ENCODE results near the gene PSME4.
"Not testable (repeated sequence)": the region's sequence is repeated elsewhere in the genome, so short reads cannot be mapped to it uniquely, and the experiment has no call there.

Gene PSME4

DNA sequence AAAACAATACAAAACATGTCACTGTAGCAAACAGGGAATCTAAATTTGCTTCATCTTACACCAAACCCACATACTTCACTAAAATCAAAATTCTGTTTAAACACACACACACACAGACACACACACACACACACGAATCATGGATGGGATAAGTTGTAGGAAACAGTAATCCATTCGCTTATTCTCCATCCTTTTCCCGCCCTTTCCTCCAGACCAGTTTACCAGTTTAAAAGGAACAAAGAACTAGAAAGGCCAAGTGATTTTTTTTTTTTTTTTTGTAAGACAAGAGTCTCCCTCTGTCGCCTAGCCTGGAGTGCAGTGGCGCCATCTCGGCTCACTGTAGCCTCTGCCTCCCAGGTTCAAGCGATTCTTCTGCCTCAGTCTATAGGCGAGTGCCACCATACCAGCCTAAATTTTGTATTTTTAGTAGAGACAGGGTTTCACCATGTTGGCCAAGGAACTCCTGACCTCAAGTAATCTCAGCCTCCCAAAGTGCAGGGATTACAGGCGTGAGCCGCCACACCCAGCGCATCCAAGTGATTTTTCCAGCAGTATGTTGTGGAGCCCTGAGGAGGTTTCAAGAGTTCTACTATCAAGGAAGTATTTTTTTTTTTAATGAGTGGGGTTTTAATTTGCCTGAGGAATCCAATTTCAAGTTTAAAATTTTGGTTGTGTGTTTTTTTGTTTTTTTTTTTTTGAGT, 5.7 kb downstream of the PSME4 start:
- no peak for DNase-seq

DNA sequence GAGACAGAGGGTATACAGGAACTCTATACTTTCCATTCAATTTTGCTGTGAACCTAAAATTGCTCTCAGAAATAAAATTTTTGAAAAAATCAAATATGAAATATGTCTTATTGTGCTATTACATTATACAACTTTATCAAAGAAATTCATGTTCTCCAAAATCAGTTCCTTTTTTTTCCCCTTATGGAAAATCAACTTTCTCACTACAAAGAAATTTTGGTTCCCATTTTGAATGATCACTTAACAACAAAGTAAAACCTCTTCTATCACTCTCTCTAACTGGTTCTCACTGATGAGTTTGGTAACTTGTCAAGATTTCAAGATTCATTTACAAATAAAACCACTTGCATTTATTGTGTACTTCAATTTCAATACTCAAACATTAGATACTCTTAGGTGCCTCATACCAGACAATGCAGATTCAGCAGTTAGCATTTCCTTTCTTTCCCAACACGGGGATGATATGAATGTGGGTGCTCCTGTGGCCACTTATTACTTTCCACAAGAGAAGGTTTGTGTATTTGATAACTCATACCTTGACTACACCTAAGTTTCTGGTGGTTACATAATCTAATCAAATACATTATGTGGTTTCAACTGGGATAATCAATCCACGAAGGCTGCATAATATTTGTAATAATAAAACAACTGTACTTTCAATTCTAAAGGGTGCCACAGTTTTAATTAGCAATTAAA, 6.4 kb downstream of the PSME4 start:
- no peak for DNase-seq

DNA sequence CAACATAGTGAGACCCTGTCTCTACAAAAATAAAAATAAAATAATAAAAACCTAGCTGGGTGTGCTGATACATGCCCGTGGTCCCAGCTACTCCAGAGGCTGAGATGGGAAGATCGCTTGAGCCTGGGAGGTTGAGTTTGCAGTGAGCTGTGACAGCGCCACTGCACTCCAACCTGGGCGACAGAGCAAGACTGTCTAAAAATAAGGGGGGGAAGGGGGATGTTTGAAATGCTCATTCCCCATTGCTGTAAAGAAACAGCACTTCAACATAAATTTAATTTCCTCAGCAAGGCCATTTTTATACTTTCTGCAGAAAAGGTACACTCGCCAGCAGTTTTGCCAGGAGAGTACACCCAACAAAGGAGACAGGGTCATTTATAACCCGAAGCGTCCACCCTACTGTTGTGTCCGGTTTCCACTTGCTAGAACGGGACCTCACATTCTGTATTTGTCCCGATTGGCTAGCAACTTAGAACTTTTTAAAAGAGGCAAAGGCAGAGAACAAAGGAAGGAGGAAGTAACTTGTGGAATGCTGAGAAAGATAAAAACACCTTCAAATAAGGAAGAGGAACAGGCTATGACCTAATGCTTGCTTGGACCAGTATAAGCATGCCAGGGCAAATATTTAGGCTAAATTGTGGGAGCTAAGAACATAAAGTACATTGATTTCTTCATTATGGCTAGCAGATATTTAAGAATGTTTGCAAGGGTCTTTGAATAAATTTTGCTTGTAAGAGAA, 9.1 kb downstream of the PSME4 start:
- DNase-seq, result not testable (repeated sequence)

DNA sequence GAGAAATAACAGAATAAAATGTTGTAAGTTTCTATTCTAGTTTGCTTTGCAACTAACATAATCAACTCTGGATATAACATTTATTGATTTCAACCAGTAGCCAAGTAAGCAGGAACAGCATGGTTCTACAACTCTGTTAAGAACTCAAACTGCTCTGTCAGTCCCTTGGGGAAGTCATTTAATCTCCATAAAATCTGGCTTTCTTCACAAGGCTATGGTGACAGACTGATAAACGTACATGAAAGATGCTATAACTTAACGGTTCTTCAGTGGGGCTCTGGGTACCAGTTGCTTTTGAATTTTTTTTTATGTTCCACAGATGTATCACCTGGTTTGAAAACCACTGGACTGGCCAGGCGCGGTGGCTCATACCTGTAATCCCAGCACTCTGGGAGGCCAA, 10.3 kb downstream of the PSME4 start:
- no peak for DNase-seq

DNA sequence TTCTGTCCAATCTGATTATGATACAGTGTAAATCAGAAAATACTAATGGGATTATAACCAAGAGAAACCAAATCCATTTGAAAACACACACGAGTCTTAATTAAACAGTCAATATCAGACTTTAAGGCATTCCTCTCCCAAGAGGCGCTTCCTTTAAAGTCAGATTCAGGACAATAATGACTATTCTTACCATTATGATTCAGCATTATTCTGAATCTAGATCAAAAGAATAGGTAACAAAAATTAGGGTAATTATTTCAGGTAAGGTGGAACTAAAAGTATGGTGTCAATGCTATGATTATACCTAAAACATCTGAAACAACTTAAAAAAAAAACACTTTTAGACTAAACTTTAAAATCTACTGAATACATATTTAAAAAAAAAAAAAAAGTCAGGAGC, 12.3 kb downstream of the PSME4 start:
- no peak for DNase-seq

DNA sequence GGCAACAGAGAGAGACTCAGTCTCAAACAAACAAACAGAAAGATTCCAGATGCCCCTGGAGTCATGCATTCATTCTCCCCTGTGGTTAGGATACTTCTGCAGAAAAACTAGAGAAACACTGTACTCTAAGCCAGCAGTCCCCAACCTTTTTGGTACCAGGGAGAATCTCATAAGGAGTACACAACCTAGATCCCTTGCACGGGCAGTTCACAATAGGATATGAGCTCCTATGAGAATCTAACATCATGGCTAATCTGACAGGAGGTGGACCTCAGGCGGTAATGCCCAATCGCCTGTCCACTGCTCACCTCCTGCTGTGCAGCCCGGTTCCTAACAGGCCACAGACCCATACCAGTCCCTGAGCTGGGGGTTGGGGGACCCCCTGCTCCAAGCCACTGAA, 18.3 kb downstream of the PSME4 start:
- DNase-seq, result no peak

DNA sequence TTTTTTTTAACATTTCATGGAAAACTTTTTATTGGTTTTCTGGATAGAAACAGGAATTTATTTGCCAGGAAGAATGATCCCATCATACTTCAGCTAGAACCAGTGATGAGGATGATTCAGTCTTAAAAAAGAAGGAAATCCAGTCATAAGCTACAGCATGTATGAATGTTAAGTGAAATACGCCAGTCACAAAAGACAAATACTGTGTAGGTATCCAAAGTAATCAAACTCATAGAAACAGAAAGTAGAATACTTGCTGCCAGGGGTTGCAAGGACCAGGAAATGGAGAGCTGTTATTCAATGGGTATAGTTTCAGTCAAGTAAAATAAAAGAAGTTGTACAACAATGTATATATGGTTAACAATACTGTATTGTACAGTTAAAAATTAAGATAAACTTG, 21.3 kb downstream of the PSME4 start:
- no peak for DNase-seq

DNA sequence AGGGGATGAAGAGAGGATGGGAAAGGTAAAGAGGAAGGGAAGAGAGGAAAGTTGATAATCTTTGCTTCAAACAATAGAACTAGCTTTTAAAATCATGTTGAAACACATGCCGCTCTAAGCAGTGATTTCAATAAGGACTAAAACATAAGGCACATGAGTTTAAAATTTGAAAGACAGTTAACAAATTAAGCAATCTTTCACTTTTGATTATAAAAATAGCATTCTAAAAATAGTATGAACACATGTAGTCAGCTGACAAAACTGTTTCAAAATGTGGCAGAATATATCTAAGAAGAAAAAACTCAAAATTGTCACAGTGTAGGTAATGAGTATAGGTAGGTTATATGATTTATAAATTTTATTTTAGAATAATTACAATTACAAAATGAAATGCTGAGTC, 25.3 kb downstream of the PSME4 start:
- DNase-seq, result no peak

DNA sequence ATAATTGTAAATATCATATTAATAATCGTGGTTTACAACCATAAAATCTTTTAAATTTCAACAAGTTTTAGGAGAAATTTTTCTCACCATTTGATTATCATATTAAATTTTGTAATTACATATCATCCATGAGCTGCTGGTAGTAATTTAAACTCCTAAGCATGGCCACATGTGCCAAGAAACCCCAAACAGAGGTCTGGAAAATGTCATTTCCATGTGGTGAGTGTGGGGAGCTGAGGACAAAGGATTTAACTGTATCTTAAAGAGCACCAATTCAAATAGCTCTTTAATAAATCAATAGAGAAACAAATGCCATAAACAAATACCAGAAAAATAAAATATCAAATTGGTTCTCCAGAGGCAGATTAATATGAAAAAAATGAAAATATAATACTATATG, 26.3 kb downstream of the PSME4 start:
- DNase-seq, result no peak

DNA sequence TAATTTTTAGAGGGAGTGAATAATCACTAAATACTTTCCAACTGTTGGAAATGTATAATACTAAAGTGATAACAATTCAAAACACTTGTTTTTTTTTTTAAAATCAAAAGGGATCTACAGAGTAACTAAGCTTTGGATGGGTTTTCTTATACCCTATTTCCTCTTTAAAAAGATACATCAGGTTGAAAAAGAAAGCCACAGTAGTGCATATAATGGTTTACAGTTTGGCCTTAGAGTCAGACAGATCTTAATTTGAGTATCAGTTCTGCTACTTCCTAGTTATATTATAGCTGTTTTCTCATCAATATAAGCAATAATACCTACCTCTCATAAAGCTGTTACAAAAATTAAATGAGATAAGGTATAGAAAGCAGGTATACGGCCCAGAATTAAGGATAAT, 28.5 kb downstream of the PSME4 start:
- DNase-seq, result no peak

DNA sequence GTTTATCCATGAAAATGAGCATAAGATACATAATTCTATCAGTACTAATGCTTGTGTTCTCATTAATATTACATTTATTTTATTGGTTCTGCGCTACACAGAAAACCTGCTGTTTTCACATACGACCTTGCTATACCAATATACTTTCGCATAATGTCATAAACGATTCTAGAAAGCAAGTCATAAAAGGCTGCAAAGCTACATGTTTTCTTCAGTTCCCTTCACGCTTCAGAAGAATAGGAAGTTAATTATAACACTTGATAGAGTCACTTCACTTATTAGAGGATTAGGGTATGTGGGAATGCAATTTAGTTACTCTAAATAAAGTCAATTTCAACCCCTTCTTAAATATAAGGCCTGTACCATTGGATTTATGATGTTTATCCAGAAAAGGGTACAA, 29.0 kb downstream of the PSME4 start:
- DNase-seq, result no peak

DNA sequence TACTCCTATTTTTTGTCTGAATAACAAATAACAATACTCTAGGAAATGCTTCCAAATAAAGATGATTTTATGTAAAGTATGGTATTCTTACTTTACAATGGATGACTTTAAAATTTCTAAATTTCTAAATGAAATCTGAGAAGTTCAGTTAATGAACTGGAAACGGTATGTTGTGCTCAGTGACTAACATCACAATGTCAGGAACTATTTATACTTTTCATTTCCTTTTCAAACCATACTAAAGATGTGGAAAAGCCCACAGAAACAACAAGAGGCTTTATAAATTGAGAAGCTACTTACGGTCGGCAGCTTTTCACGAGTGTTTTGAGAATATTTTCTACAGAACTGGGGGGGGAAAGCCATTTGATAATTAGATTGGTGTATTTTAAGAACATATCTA, 31.1 kb downstream of the PSME4 start:
- no peak for DNase-seq

DNA sequence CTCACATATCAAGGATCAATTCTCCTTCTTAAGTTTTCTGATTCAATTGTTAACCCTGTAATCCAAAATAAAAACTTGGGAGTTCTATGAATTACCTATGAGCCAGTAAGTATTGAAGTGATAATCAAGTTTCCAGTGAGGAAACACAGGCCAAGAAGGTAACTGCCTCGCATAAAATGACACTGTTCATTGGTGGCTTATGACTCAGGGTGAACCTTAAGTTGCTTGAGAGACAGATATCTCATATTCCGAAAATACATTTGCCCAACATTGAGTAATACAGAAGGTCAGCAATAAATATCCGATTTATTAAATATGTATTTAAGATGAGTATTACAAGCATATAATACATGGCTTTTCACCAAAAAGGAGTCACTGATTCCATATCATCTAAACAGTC, 31.9 kb downstream of the PSME4 start:
- no peak for DNase-seq

DNA sequence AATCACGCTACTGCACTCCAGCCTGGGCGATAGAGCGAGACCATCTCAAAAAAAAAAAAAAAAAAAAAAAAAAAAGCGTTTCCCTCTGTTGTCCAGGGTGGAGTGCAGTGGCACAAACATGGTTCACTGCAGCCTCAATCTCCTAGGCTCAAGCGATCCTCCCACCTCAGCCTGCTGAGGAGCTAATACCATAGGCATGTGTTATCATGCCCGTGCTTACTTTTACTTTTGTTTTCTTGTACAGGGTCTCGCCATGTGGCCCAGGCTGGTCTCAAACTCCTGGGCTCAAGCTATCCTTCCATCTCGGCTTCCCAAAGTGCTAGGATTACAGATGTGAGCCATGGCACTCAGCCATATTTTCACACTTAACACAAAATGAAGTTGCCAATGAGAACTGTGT, 37.5 kb downstream of the PSME4 start:
- no peak for DNase-seq

DNA sequence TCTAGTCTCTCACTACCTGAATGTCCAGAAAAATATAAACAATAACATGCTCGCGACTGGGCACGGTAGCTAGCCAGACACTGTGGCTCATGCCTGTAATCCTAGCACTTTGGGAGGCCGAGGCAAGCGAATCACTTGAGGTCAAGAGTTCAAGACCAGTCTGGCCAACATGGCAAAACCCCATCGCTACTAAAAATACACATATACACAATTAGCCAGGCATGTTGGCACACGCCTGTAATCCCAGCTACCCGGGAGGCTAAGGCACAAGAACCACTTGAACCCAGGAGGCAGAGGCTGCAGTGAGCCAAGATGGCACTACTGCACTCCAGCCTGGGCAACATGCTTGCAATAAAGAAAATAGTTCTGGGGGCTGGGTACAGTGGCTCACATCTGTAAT, 44.5 kb downstream of the PSME4 start:
- DNase-seq, result not testable (repeated sequence)

DNA sequence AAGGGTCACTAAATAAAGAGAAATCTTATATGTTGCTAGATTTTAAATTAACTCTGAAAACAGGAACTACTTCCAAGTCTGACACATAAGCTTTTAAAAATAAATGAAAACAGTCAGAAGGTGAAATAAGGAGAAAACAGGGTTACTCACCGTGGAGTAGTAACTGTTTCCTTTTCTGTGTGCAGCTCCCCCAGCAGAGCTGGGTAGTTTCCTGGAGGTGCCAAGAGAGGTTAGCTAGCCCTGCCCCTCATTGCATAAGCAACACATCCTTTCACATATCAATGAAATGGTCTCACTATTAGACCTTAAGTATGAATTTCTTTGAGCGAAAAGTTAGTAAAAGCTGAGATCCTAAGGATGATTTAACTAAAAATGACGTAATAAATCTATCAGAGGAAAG, 57.1 kb downstream of the PSME4 start:
- no peak for DNase-seq

DNA sequence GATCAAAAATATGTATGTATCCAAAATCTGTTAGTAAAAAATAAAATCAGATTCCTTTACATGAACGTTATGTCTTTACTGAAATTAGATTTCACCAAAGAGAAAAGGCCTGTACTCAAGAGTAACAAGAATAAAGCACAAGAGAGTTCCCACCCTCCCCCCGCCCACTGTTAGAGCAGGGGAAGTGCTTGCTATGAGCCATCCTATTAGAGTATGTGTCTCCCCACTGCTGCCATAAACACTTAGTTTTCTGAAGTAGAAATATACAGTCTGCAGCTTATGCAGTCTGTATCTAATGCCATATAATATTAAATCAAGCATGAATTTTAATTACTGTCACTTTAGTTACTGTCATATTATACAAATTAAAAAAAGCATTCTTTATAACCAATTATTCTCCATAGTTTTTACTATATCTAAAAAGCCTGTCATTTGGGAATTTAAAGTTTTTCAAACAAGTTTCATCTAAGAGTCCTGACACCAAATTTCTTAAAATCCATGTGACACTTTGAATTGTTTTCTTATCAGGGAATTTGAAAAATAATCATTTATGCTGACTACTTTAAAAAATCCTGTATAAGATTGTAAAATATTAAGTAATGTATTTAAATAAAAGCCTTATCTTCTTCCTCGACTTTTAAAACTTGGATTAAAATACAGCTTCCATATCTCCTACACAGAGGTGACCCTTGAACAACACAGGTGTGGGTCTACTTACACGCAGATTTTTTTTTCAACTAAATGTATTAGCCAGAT, 59.2 kb downstream of the PSME4 start:
- DNase-seq, result no peak

DNA sequence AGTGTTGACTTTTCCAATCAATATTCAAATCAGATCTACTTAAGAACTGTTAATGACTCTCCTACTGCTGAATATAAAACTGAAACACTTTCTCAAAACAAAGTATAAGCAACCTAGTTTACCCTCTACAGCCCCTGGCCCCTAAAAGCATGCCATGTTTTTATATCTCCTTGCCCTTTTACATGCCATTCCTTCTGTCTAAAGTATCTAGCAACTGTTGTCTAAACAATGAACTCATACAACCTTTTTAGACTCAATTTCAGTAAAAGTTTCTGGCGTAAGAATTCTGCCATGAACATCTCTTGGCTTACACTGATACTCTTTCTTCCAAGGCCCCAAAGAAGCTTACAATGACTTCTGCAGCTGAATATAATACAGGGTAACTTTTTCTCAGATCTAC, 63.2 kb downstream of the PSME4 start:
- DNase-seq, result no peak

DNA sequence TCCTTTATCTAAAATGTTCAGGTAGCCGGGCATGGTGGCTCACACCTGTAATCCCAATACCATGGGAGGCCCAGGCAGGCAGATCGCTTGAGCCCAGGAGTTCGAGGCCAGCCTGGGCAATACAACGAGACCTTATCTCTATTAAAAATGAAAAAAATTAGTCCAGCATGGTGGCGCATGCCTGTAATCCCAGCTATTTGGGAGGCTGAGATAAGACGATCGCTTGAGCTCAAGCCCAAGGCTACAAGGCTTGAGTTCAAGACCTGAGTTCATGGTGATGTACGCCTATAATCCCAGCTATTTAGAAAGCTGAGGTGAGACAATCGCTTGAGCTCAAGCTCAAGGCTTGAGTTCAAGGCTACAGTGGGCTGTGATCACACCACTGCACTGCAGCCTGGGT, 65.4 kb downstream of the PSME4 start:
- no peak for DNase-seq

DNA sequence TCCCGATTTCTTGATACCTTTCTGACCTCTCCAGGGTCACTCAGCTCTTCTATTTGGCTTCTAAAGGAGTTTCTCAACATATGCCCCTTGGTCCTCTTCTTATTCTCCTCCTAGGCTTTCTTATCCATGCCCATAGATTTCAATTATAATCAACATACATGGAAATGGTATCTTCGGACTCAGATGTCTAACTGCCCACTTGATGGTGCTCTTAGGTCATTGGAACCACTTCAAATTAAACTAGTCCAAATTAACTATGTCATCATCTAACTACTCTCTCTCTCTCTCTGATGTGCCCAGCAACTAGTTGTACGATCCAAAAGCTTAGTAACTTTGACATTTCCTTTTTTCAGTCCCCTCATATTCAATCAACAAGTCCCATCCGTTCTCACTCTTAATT, 67.8 kb downstream of the PSME4 start:
- DNase-seq, result no peak

DNA sequence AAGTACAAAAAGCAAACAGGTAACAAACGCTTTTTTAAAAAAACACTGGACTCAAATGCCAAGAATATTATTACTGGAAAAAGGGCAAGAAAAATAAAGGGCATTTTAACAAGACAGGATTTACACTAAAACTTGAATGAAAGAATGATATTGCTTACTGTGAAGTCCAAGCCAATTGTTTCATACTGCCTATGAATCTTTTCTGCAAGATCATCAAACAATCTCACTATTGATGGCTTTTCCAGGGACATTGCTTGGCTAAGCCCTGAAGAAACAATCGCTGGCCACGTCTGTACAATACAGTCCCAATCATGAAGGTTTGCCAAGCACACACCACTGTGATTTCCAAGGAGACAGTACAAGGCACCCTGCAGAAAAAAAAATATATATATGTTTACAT, 69.6 kb downstream of the PSME4 start:
- DNase-seq, result no peak

DNA sequence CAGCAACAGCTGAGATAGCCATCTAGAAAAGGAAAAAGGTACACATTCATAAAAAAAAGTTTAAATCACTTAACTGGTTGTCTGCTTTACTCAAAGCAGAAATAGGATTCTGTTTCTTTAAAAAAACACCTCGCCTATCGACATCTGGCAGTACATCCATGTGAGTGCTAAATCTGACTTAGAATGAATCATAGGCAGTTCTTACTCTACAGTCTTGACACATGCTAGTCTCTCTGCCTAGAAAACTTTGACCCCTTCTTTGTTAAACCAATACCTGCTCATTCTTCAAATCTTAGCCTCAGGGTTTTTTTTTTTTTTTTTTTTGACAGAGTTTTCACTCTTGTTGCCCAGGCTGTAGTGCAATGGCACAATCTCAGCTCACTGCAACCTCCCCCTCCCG, 73.9 kb downstream of the PSME4 start:
- no peak for DNase-seq
